H9 (cell line): ENCODE data around the gene FARP2. TPM values are rescaled to one million over a fixed set of nuclear protein-coding genes. Genes with fewer than 3 reads are reported as not detected.

ENCODE experiments used
- DNase-seq: peaks from one replicate; pipeline ENCODE4 v3.0.0-alpha.2; 2017
- H2AFZ ChIP-seq: one replicate; pipeline ENCODE4 v1.6.1; 2013; ENCODE audit warnings: mild to moderate bottlenecking, low read length, control low read depth, moderate library complexity
- H2AK5ac ChIP-seq: 2 replicates; pipeline ENCODE4 v1.6.1; 2013; ENCODE audit warnings: low read length, control low read depth, mixed read lengths; ENCODE audit not compliant: insufficient read length
- H2BK120ac ChIP-seq: one replicate; pipeline ENCODE4 v1.6.1; 2013; ENCODE audit warnings: low read depth, mild to moderate bottlenecking, low read length, control low read depth, inconsistent platforms; ENCODE audit not compliant: poor library complexity, severe bottlenecking
- H2BK12ac ChIP-seq: 2 replicates; pipeline ENCODE4 v1.6.1; 2013; ENCODE audit warnings: low read length, control low read depth, mixed read lengths, low read depth; ENCODE audit not compliant: insufficient read length
- H2BK15ac ChIP-seq: 2 replicates; pipeline ENCODE4 v1.6.1; 2013; ENCODE audit warnings: low read depth, low read length, control low read depth
- H2BK20ac ChIP-seq: one replicate; pipeline ENCODE4 v1.6.1; 2013; ENCODE audit warnings: low read depth, mild to moderate bottlenecking, low read length, control low read depth, inconsistent platforms; ENCODE audit not compliant: poor library complexity, severe bottlenecking
- H2BK5ac ChIP-seq: 2 replicates; pipeline ENCODE4 v1.6.1; 2013; ENCODE audit warnings: low read length, control low read depth, mixed read lengths; ENCODE audit not compliant: insufficient read length
- H3K14ac ChIP-seq: 2 replicates; pipeline ENCODE4 v1.6.1; 2013; ENCODE audit warnings: low read length, control low read depth; ENCODE audit not compliant: insufficient read depth
- H3K18ac ChIP-seq: 2 replicates; pipeline ENCODE4 v1.6.1; 2013; ENCODE audit warnings: low read depth, mild to moderate bottlenecking, mixed read lengths, low read length, control low read depth; ENCODE audit not compliant: insufficient read length
- H3K23ac ChIP-seq: 2 replicates; pipeline ENCODE4 v1.6.1; 2013; ENCODE audit warnings: low read length, control low read depth, mixed read lengths, low read depth; ENCODE audit not compliant: insufficient read length
- H3K23me2 ChIP-seq: 2 replicates; pipeline ENCODE4 v1.6.1; 2013; ENCODE audit warnings: low read depth, mild to moderate bottlenecking, mixed read lengths, low read length, control low read depth; ENCODE audit not compliant: insufficient read length, poor library complexity, severe bottlenecking
- H3K27ac ChIP-seq: 2 replicates; pipeline ENCODE4 v1.5.1; 2013; ENCODE audit warnings: low read length, control low read depth, mixed read lengths, low read depth; ENCODE audit not compliant: insufficient read length
- H3K27me3 ChIP-seq: 2 replicates; pipeline ENCODE4 v1.6.1; 2013; ENCODE audit warnings: low read length, control low read depth, inconsistent platforms; ENCODE audit not compliant: insufficient read depth
- H3K4ac ChIP-seq: 2 replicates; pipeline ENCODE4 v1.6.1; 2013; ENCODE audit warnings: low read depth, mild to moderate bottlenecking, control low read depth, inconsistent platforms, low read length, moderate library complexity
- H3K4me1 ChIP-seq: 2 replicates; pipeline ENCODE4 v1.6.1; 2013; ENCODE audit warnings: low read length, control low read depth, inconsistent platforms; ENCODE audit not compliant: insufficient read depth
- H3K4me2 ChIP-seq: 2 replicates; pipeline ENCODE4 v1.6.1; 2013; ENCODE audit warnings: low read length, control low read depth, mixed read lengths; ENCODE audit not compliant: insufficient read length, insufficient read depth
- H3K56ac ChIP-seq: 2 replicates; pipeline ENCODE4 v1.6.1; 2013; ENCODE audit warnings: low read depth, mild to moderate bottlenecking, mixed read lengths, low read length, control low read depth; ENCODE audit not compliant: insufficient read length
- H3K79me1 ChIP-seq: 2 replicates; pipeline ENCODE4 v1.6.1; 2013; ENCODE audit warnings: low read depth, mild to moderate bottlenecking, moderate library complexity, low read length, control low read depth, inconsistent platforms; ENCODE audit not compliant: insufficient read depth, poor library complexity, severe bottlenecking
- H3K79me2 ChIP-seq: 2 replicates; pipeline ENCODE4 v1.6.1; 2013; ENCODE audit warnings: low read length, control low read depth, inconsistent platforms; ENCODE audit not compliant: insufficient read depth
- H3K9ac ChIP-seq: 2 replicates; pipeline ENCODE4 v1.6.1; 2013; ENCODE audit warnings: low read length, control low read depth, mixed read lengths; ENCODE audit not compliant: insufficient read length; ENCODE audit errors: extremely low read depth
- H3K9me3 ChIP-seq: one replicate; pipeline ENCODE4 v1.6.1; 2013; ENCODE audit warnings: low read depth, low read length, inconsistent platforms; ENCODE audit not compliant: control insufficient read depth
- H3T11ph ChIP-seq: one replicate; pipeline ENCODE4 v1.6.1; 2013; ENCODE audit warnings: mild to moderate bottlenecking, low read length, control low read depth, inconsistent platforms
- H4K20me1 ChIP-seq: one replicate; pipeline ENCODE4 v1.6.1; 2013; ENCODE audit not compliant: control insufficient read depth, insufficient read length, insufficient read depth
- H4K5ac ChIP-seq: 2 replicates; pipeline ENCODE4 v1.6.1; 2013; ENCODE audit warnings: low read depth, mild to moderate bottlenecking, mixed read lengths, low read length, control low read depth; ENCODE audit not compliant: insufficient read length
- H4K8ac ChIP-seq: replicated peaks from 2 replicates; pipeline ENCODE4 v1.6.1; 2013; ENCODE audit warnings: low read length, control low read depth, mixed read lengths, low read depth; ENCODE audit not compliant: insufficient read length
- H4K91ac ChIP-seq: 2 replicates; pipeline ENCODE4 v1.6.1; 2013; ENCODE audit warnings: low read depth, mild to moderate bottlenecking, moderate library complexity, mixed read lengths, low read length, control low read depth; ENCODE audit not compliant: insufficient read length
- H3K27ac Mint-ChIP-seq, 3 experiments: 2 replicates in 2 of 3; 3 replicates in 1 of 3; pipeline ENCODE4 v1.8.0; 2020 to 2021; ENCODE audit warnings: mixed read lengths in 3 of 3, mild to moderate bottlenecking in 1 of 3, moderate library complexity in 1 of 3
- H3K27me3 Mint-ChIP-seq: 2 replicates; pipeline ENCODE4 v1.8.0; 2021; ENCODE audit warnings: low read depth, mild to moderate bottlenecking, moderate library complexity, mixed read lengths
- H3K36me3 Mint-ChIP-seq, 3 experiments: 2 replicates in 2 of 3; 3 replicates in 1 of 3; pipeline ENCODE4 v1.8.0; 2020 to 2021; ENCODE audit warnings: low read depth in 3 of 3, mixed read lengths in 3 of 3; ENCODE audit not compliant: insufficient read depth in 1 of 3
- H3K4me1 Mint-ChIP-seq, 2 experiments: 2 replicates each; pipeline ENCODE4 v1.8.0; 2020; ENCODE audit warnings: mixed read lengths in 2 of 2
- H3K4me3 Mint-ChIP-seq, 2 experiments: 2 replicates in 1 of 2; 3 replicates in 1 of 2; pipeline ENCODE4 v1.8.0; 2020 to 2021; ENCODE audit warnings: mild to moderate bottlenecking in 2 of 2, mixed read lengths in 2 of 2, moderate library complexity in 1 of 2
- H3K9me3 Mint-ChIP-seq, 2 experiments: 2 replicates in 1 of 2; 3 replicates in 1 of 2; pipeline ENCODE4 v1.8.0; 2020; ENCODE audit warnings: mild to moderate bottlenecking in 2 of 2, mixed read lengths in 2 of 2, moderate library complexity in 1 of 2
- CTCF ChIP-seq: fragments of 200-600 bp; sonication (generic); conservative IDR thresholded peaks from 3 replicates; pipeline ENCODE4 v1.8.0; 2021; ENCODE audit warnings: antibody characterized with exemption, mild to moderate bottlenecking
- WGBS: extraction: QIAGEN DNeasy Blood & Tissue Kit; methylation state at CpG from one replicate; pipeline ENCODE4 v1.1.7; 2013; ENCODE audit warnings: missing lambda C conversion rate, low lambda C conversion rate, mixed read lengths; ENCODE audit not compliant: insufficient read length; ENCODE audit errors: extremely low coverage; 5-methylcytosine and 5-hydroxymethylcytosine counted together
- total RNA-seq: library from RNA; stranded (reverse); gene quantifications from 2 replicates; pipeline ENCODE4 v1.2.1, GENCODE V29; 2021

Gene FARP2
- total RNA-seq, 1 experiment from 2014 or later = 33.9 TPM

DNA sequence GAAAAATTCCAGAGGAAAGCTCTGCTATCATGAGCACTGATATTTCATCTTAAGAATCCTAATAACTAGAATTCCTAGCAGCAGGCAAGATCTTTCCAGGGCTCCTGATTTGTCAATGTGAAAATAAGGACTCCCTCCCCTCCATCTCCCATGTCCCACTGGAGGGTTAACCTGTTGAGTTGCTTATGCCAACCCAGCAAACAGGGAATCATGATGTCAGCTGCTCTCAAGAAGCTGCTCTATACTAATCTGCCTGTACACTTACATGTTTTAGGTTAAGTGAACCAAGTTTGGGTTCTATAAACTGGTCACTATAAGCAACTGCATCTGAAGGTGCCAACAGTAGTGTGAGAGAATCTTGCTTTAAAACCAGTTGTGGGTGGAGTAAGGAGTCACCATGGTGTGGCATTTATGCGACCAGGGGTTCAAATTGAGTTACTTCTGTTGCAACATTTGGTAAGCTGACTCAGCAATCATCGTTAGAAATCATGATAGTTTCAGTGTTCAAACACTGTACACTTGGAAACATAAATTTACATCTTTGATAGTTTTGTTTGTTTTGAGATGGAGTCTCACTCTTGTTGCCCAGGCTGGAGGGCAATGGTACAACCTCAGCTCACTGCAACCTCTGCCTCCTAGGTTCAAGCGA is 98.9 kb downstream of the FARP2 start:
- H2AK5ac ChIP-seq = no peak overlapping the region
- no peak overlapping the region for H3K9ac ChIP-seq
- no peak overlapping the region for H2BK5ac ChIP-seq
- Mint-ChIP-seq H3K27ac (no peak overlapping the region), H3K27me3 (no peaks in the 10 kb centered on the region), H3K36me3 (0 out of 7 replicates have a peak, but pooled peaks cover 0 to 1% (median 0%) of the 10 kb centered on the region in 3 experiments), H3K4me1 (peaks cover 0 to 7% of the 10 kb centered on the region in 2 experiments; a peak in 2 of 4 replicates), H3K9me3 (no peaks in the 10 kb centered on the region), H3K4me3 (no peak overlapping the region)
- no peak overlapping the region for H3K4me2 ChIP-seq
- H3K79me2 ChIP-seq = no peaks in the 10 kb centered on the region
- H2BK20ac ChIP-seq = no peak overlapping the region
- no peak overlapping the region for H3K18ac ChIP-seq
- H2AFZ ChIP-seq = no peak overlapping the region
- no CpG with 5 or more reads among the region's 3 CpGs for WGBS
- no peak overlapping the region for H3K56ac ChIP-seq
- H4K91ac ChIP-seq = no peak overlapping the region
- H4K5ac ChIP-seq = no peak overlapping the region
- H3K4me1 ChIP-seq = no peaks in the 10 kb centered on the region
- H3K27me3 ChIP-seq = no peaks in the 10 kb centered on the region
- no peak overlapping the region for H3K14ac ChIP-seq
- no peaks in the 10 kb centered on the region for H3K9me3 ChIP-seq
- no peaks in the 10 kb centered on the region for H3K79me1 ChIP-seq
- no peaks in the 10 kb centered on the region for H3K23me2 ChIP-seq
- H3T11ph ChIP-seq = no peak overlapping the region
- no peak overlapping the region for H2BK15ac ChIP-seq
- H2BK120ac ChIP-seq = no peak overlapping the region
- H4K8ac ChIP-seq = no peak overlapping the region
- no peak overlapping the region for H2BK12ac ChIP-seq
- TF ChIP-seq CTCF = no peak
- no peak for DNase-seq
- H3K4ac ChIP-seq = no peak overlapping the region
- H3K27ac ChIP-seq = no peak overlapping the region
- H3K23ac ChIP-seq = no peak overlapping the region
- no peaks in the 10 kb centered on the region for H4K20me1 ChIP-seq
